Heart left ventricle (tissue), 13 donors: ENCODE measurements around the gene PSG6.
"Not testable (repeated sequence)": the region's sequence is repeated elsewhere in the genome, so short reads cannot be mapped to it uniquely, and the experiment has no call there.

Experiments
- CTCF ChIP-seq, 12 donors: fragments of 200-600 bp; sonication (generic) in 4 of 12; IDR thresholded peaks; one replicate each; pipeline versions ENCODE4 v1.5.0 to v1.8.0; 2018 to 2022; ENCODE audit warnings: antibody characterized with exemption in 12 of 12, mild to moderate bottlenecking in 5 of 12
- POLR2A ChIP-seq, 2 donors: fragments of 450-650 bp; IDR thresholded peaks; one replicate each; pipeline ENCODE4 v1.6.1; 2017; ENCODE audit warnings: antibody characterized with exemption in 2 of 2, mild to moderate bottlenecking in 2 of 2, moderate library complexity in 2 of 2
- donor health status: ischemic (EF 13 %, LVEDD 7.1; RV severe dilation, severe dysfunction).
- donor health status: DM: no; HTN: yes; CAD: no.
- donor health status: DM: no; HTN: no; CAD: no.
- donor health status: ischemic (EF 25% LVEDD 6.9; RV normal size, moderate dysfunction).
- donor health status: ischemic (EF 25% LVEDD 5.7; RV mildly dilated, moderate dysfunction).
- donor health status: ischemic (EF 35%, LVEDD 5.7; RV mildly dilated, moderate dysfunction).
- donor health status: nonischemic (EF 11% LVEDD 7.7; RV severe dilation, severe dysfunction).
- donor health status: DM: yes; HTN: yes; CAD: no.
- donor health status: PGD.
- donor health status: ischemic (EF 29% LVEDD 5.4; RV normal size, mild dysfunction).
- donor health status: nonischemic (EF 23%, LVEDD 6.1; RV moderate dilation, normal function).

GRCh38 chr19:42876596-42876995 lies 41.1 kb downstream of the PSG6 start:
- not testable (repeated sequence) for TF ChIP-seq CTCF, POLR2A (IDR thresholded peaks at IDR 0.05)
